Measurements from ENCODE around the gene RBM39.

The RBM39 gene

DNA sequence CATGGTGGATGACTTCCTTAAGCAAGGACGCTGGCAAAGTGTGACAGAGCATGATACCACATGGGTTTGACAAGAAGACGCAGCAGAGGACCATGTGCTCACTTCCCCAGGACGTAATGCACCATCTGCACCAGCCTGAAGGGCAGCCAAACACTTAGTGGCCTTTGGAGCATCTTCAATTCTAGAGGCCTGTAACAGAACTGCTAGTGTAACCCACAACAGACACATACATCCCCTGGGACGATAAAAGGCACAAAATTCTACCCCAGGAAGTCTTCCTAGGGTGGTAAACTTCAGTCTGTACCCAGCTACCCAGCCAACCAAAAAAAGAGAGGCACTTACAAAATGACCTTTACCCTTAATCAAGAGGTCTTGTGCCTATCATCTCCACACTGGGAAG is 68.2 kb downstream of the RBM39 start:
- Histone ChIP-seq H3K4me1 (ENCODE audit: control insufficient read depth, insufficient read depth, low read length) (no peaks in the 10 kb centered on the region), H3K9me3 (replicated peaks; ENCODE audit: low read length) (no peaks in the 10 kb centered on the region), H3K27me3 (ENCODE audit: control insufficient read depth, insufficient read depth, low read length) (no peaks in the 10 kb centered on the region), H3K4me3 (ENCODE audit: low read length) (no peak overlapping the region), H3K36me3 (ENCODE audit: insufficient read depth, low read length) (peaks cover 49% of the 10 kb centered on the region), H3K9ac (ENCODE audit: low read depth, low read length) (no peak overlapping the region), H3K4me2 (ENCODE audit: low read length) (no peak overlapping the region)

DNA sequence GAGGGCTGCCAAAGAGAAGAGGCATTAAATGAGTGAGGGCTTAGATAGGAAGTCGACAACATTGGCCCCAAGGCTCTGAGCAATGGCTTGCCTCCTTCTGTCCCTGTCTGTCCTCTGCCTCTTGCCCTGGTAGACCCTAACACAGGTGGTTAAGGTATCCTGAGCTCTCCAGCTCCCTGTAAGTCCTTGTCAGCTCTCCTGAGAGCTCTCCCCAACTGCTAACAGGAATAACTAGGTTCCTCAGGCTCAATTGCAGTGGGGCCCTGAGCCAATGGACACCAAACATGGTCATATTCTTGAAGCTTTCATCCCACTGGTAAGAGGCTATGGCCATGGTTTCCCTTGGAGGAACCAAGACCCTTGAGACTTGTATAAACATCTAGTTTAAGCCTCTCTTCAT is 72.4 kb downstream of the RBM39 start:
- Histone ChIP-seq H3K4me3 (ENCODE audit: low read length) (no peak overlapping the region), H3K4me1 (ENCODE audit: control insufficient read depth, insufficient read depth, low read length) (no peaks in the 10 kb centered on the region), H3K9me3 (replicated peaks; ENCODE audit: low read length) (no peaks in the 10 kb centered on the region), H3K9ac (ENCODE audit: low read depth, low read length) (no peak overlapping the region), H3K4me2 (ENCODE audit: low read length) (no peak overlapping the region), H3K36me3 (ENCODE audit: insufficient read depth, low read length) (peaks cover 44% of the 10 kb centered on the region), H3K27me3 (ENCODE audit: control insufficient read depth, insufficient read depth, low read length) (no peaks in the 10 kb centered on the region)

DNA sequence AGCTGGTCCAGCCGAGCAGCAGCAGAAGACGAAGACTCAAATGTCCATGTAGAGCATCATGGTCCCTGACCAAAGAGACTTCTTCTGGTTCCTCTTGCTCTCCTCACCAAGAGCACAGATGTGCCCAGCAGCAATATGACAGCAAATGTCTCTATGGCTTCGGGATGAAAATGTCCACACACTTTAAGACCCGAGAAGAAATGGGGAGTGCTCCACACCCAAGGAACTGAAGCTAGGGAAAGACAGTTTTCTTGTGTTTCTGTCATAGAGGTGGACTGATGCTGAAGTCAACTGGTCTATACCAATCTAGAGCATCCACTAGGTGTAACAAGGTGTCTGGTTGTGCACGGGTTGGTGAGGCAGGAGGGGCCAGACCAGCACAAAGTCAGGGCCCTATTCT is 72.8 kb downstream of the RBM39 start:
- Histone ChIP-seq H3K9ac (ENCODE audit: low read depth, low read length) (no peak overlapping the region), H3K4me3 (ENCODE audit: low read length) (no peak overlapping the region), H3K4me1 (ENCODE audit: control insufficient read depth, insufficient read depth, low read length) (no peaks in the 10 kb centered on the region), H3K4me2 (ENCODE audit: low read length) (no peak overlapping the region), H3K9me3 (replicated peaks; ENCODE audit: low read length) (no peaks in the 10 kb centered on the region), H3K27me3 (ENCODE audit: control insufficient read depth, insufficient read depth, low read length) (no peaks in the 10 kb centered on the region), H3K36me3 (ENCODE audit: insufficient read depth, low read length) (peaks cover 39% of the 10 kb centered on the region)

DNA sequence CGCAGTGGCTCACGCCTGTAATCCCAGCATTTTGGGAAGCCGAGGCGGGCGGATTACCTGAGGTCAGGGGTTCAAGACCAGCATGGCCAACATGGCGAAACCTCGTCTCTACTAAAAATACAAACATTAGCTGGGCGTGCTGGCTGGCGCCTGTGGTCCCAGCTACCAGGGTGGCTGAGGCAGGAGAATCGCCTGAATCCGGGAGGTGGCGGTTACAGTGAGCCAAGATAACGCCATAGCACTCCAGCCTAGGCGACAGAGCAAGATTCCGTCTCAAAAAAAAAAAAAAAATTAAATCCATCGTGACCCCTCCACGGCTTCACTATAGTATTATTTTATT is 76.1 kb downstream of the RBM39 start:
- Histone ChIP-seq H3K9me3 (replicated peaks; ENCODE audit: low read length) (no peaks in the 10 kb centered on the region), H3K4me1 (ENCODE audit: control insufficient read depth, insufficient read depth, low read length) (peaks cover 22% of the 10 kb centered on the region), H3K4me3 (ENCODE audit: low read length) (no peak overlapping the region), H3K27me3 (ENCODE audit: control insufficient read depth, insufficient read depth, low read length) (no peaks in the 10 kb centered on the region), H3K4me2 (ENCODE audit: low read length) (no peak overlapping the region), H3K36me3 (ENCODE audit: insufficient read depth, low read length) (peaks cover 20% of the 10 kb centered on the region), H3K9ac (ENCODE audit: low read depth, low read length) (no peak overlapping the region)

DNA sequence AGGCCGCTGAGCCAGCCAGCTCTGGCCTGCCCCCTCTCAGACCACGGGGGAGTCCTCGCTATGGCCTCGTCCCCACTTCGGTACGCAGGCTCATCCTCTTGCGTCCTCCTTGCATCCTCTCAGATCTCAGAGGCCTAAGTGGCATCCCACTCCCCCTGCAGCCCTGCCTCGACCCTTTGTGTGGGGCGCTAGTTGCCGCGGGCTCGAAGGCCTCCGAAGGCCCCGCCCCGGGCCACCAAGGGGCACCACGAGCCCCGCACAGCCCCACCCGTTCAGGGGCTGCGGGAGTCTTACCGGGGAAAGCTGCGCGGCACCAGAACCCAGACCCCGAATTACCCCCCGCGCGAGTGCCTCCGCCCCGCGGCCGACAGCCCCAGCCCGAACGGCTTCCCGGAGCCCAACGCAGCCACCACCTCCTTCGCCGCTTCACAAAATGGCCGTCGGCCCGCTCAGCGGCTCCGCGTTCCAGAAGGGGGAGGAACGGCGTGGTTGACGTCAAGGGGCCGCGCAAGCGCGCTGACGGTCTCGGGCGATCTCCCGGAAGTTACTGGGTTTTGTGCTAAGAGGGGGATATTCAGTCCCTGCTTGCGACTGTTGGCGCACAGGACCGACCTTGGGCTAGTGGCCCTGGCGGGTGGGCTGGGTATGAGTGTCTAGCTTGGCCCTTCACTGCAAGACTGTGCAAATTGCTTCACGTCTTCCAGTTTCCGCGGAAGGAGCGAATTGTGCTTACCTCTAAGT is 77.4 kb downstream of the RBM39 start, which contains the start of the genes CPNE1 and RBM12:
CPNE1 (minus strand) TSS at position 435 of the 741 bp plus-strand sequence. CDS start 31,977 bp downstream, outside the sequence.
RBM12 (minus strand) TSS at position 435 of the 741 bp plus-strand sequence. CDS start 9,578 bp downstream, outside the sequence.
- Histone ChIP-seq H3K9me3 (replicated peaks; ENCODE audit: low read length) (no peaks in the 10 kb centered on the region), H3K36me3 (ENCODE audit: insufficient read depth, low read length) (peaks cover 10% of the 10 kb centered on the region), H3K4me2 (ENCODE audit: low read length) (peak within 1 kb of the TSS; percentile 99), H3K27me3 (ENCODE audit: control insufficient read depth, insufficient read depth, low read length) (no peaks in the 10 kb centered on the region), H3K4me1 (ENCODE audit: control insufficient read depth, insufficient read depth, low read length) (peaks cover 31% of the 10 kb centered on the region), H3K9ac (ENCODE audit: low read depth, low read length) (peak within 1 kb of the TSS; percentile 93), H3K4me3 (ENCODE audit: low read length) (peak within 1 kb of the TSS; percentile 89)

DNA sequence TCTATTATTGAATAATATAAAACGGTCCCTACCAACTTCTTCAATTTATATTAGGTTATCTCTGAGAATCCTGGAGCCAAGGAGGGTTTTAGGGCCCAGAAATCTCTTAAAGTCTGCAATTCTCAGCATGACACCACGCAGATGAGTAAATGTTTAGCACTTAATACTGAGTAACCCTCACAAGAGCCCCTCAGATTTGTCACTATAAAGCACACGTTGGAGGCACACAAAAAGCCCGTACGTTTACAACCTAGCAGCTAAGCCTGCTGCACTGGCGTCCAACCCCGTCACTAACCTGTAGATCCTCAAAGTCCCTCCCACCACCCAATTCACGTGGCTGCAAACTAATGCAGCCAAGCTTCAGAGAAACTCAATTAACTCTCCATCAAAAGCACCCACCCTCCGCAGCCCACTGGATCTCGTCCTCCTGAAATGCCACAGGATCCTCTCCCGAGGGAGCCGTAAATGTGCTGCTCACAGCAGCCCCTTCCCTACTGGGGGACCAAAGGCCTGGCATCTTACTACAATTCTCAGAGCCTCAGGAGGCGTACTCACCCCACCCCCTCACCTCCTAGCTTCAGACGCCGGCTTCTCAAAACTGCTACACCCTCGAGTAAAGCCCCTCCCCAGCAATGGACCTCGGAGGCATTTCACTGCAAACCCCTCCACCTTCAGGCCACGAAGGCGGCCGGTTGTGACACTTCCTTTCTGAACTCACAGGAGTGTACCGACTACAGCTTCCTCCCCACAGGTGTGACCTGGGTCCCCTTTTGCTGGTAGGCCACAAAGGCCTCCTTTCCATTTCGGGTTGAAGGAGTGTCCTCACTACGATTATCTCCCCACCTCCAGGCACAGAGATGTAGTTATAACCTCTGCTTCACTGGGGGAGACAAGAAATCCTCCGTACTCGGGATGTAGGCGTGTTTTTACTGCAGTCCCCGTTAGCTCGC is 78.3 kb downstream of the RBM39 start:
- peak overlapping the region; percentile 89 for H3K4me3 ChIP-seq (ENCODE audit: low read length)
- no peaks in the 10 kb centered on the region for H3K9me3 ChIP-seq (replicated peaks; ENCODE audit: low read length)
- H3K36me3 ChIP-seq (ENCODE audit: insufficient read depth, low read length): peaks cover 2% of the 10 kb centered on the region
- H3K27me3 ChIP-seq (ENCODE audit: control insufficient read depth, insufficient read depth, low read length): no peaks in the 10 kb centered on the region
- H3K4me1 ChIP-seq (ENCODE audit: control insufficient read depth, insufficient read depth, low read length): peaks cover 31% of the 10 kb centered on the region
- H3K9ac ChIP-seq (ENCODE audit: low read depth, low read length): peak overlapping the region; percentile 93
- H3K4me2 ChIP-seq (ENCODE audit: low read length): peak overlapping the region; percentile 99

DNA sequence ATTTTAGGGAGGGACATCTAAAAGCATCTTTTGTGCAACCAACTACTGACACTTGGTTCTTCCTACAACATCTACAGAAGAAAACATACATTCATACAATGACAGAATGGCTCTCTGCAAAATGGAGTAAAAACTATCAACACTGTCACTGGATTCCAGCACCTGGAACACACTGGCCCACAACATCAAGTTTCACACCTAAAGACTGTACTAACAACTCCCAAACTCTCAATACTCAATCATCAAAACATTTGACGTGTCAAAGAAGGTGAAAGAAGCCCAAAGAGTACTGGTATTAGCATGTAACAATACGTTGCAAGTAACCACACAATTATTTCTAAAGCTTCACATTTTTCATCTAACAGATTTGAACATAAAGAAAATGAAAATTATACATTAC is 79.5 kb downstream of the RBM39 start:
- Histone ChIP-seq H3K9ac (ENCODE audit: low read depth, low read length) (peak overlapping the region; percentile 93), H3K9me3 (replicated peaks; ENCODE audit: low read length) (no peaks in the 10 kb centered on the region), H3K27me3 (ENCODE audit: control insufficient read depth, insufficient read depth, low read length) (no peaks in the 10 kb centered on the region), H3K36me3 (ENCODE audit: insufficient read depth, low read length) (no peaks in the 10 kb centered on the region), H3K4me2 (ENCODE audit: low read length) (peak overlapping the region; percentile 99), H3K4me3 (ENCODE audit: low read length) (peak overlapping the region; percentile 89), H3K4me1 (ENCODE audit: control insufficient read depth, insufficient read depth, low read length) (peaks cover 31% of the 10 kb centered on the region)

DNA sequence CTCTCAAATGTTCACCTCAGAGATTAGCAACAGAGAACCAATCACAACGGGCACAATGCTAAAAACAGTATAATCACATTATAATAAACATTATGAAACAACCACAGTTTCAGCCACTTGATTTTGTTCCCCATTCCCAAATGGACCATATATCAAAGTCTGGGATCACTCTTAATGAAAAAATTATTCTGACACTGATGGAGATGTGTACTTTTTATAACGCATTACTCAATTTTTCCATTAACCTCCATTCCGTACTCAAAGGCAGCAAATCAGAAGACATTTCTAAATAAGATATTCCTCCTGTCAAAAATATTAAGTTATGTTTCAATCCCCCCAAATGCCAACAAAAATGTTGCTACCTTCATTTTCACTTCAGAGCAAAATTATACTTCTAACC is 80.2 kb downstream of the RBM39 start:
- Histone ChIP-seq H3K36me3 (ENCODE audit: insufficient read depth, low read length) (no peaks in the 10 kb centered on the region), H3K4me1 (ENCODE audit: control insufficient read depth, insufficient read depth, low read length) (peaks cover 31% of the 10 kb centered on the region), H3K9ac (ENCODE audit: low read depth, low read length) (peak overlapping the region; percentile 93), H3K4me2 (ENCODE audit: low read length) (peak overlapping the region; percentile 99), H3K4me3 (ENCODE audit: low read length) (peak overlapping the region; percentile 89), H3K27me3 (ENCODE audit: control insufficient read depth, insufficient read depth, low read length) (no peaks in the 10 kb centered on the region), H3K9me3 (replicated peaks; ENCODE audit: low read length) (no peaks in the 10 kb centered on the region)

DNA sequence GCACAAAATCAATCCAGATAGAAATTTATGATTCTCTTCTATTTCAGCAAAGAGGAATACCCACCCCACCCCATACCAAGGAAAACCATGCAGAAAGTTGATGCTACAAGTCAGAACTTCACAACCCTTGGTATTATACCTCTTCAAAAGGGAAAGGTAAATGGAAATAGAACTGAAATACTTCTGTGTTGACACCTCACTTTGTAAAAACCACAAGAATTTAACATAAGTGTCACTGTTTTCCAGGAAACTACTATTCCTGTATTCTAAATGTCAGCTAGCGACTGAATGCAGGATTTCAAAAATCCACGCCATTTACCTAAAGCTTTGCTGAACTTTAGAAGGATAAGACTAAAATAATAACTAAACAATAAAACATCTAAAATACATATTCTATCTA is 81.0 kb downstream of the RBM39 start:
- Histone ChIP-seq H3K4me2 (ENCODE audit: low read length) (peak overlapping the region; percentile 99), H3K9me3 (replicated peaks; ENCODE audit: low read length) (no peaks in the 10 kb centered on the region), H3K4me1 (ENCODE audit: control insufficient read depth, insufficient read depth, low read length) (peaks cover 31% of the 10 kb centered on the region), H3K27me3 (ENCODE audit: control insufficient read depth, insufficient read depth, low read length) (no peaks in the 10 kb centered on the region), H3K9ac (ENCODE audit: low read depth, low read length) (no peak overlapping the region), H3K4me3 (ENCODE audit: low read length) (peak overlapping the region; percentile 89), H3K36me3 (ENCODE audit: insufficient read depth, low read length) (no peaks in the 10 kb centered on the region)

DNA sequence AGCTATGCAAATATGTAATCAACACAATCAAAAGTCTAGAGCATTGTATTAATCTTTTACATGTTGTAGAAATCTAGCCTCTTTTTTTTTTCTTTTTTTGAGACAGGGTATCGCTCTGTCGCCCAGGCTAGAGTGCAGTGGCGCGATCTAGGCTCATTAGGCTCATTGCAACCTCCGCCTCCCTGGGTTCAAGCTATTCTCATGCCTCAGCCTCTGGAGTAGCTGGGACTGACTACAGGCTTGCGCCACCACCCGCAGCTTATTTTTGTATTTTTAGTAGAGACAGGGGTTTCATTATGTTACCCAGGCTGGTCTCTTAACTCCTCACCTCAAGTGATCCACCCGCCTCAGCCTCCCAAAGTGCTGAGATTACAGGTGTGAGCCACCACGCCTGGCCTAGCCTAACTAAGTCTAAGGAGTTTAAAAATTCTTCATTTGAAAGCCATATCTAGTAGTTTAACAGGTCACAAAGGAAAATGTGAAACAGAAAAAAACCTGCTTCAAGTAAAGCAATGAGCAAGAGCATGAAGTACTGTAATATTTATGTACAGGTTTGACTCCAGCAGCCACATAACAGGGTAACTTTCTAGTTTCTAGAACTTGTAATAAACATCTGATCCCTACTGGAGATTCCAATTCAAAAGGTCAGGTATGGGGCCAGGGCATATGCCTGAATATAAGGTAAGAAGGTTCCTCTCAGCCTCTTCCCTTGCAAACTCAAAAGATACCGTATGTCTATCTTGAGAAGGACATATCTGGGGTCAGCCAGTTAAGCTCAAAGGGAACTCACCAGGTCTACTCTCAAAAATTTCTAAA is 81.7 kb downstream of the RBM39 start:
- Histone ChIP-seq H3K4me3 (ENCODE audit: low read length) (no peak overlapping the region), H3K27me3 (ENCODE audit: control insufficient read depth, insufficient read depth, low read length) (no peaks in the 10 kb centered on the region), H3K9ac (ENCODE audit: low read depth, low read length) (no peak overlapping the region), H3K4me1 (ENCODE audit: control insufficient read depth, insufficient read depth, low read length) (peaks cover 31% of the 10 kb centered on the region), H3K4me2 (ENCODE audit: low read length) (peak overlapping the region; percentile 99), H3K9me3 (replicated peaks; ENCODE audit: low read length) (no peaks in the 10 kb centered on the region), H3K36me3 (ENCODE audit: insufficient read depth, low read length) (peaks cover 1% of the 10 kb centered on the region)

DNA sequence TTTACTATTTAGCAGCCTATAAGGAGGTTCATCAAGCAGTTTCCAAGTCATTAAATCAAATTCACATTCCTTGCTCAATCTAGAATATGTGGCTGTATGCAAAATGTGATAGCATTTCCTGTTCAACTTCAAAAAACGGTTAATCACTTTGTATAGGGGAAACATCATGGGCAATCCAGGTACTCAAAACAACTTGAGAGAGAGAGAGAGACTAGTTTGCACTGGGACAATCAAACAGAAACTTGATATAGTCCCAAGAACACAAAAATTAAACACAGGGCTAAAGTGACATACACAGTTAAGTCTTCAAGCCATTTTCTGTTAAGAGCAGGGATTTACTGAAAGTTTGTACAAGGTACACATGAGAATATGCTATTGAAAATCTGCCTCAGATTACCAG is 84.8 kb downstream of the RBM39 start:
- Histone ChIP-seq H3K9me3 (replicated peaks; ENCODE audit: low read length) (no peaks in the 10 kb centered on the region), H3K9ac (ENCODE audit: low read depth, low read length) (no peak overlapping the region), H3K4me3 (ENCODE audit: low read length) (no peak overlapping the region), H3K27me3 (ENCODE audit: control insufficient read depth, insufficient read depth, low read length) (no peaks in the 10 kb centered on the region), H3K36me3 (ENCODE audit: insufficient read depth, low read length) (peaks cover 27% of the 10 kb centered on the region), H3K4me1 (ENCODE audit: control insufficient read depth, insufficient read depth, low read length) (peaks cover 22% of the 10 kb centered on the region), H3K4me2 (ENCODE audit: low read length) (no peak overlapping the region)
